Liver (tissue), 9 donors: ENCODE measurements around the gene FLT1. TPM values are rescaled to one million over a fixed set of nuclear protein-coding genes. Genes with fewer than 3 reads are reported as not detected.

Experiments
- DNase-seq: peaks from one replicate; pipeline ENCODE4 v3.0.0-alpha.2; 2017; ENCODE audit warnings: low spot score
- H3K27ac ChIP-seq, 2 donors: one replicate each; pipeline ENCODE4 v1.7.0; 2013; ENCODE audit warnings: inconsistent platforms in 2 of 2, low read length in 2 of 2, control low read depth in 1 of 2, low read depth in 1 of 2, mild to moderate bottlenecking in 1 of 2
- H3K27me3 ChIP-seq, 4 donors: one replicate each; pipeline versions ENCODE4 v1.6.1 to v1.7.0; 2013; ENCODE audit warnings: low read length in 3 of 4, inconsistent platforms in 1 of 4, mild to moderate bottlenecking in 1 of 4, moderate library complexity in 1 of 4; ENCODE audit not compliant: control insufficient read depth in 4 of 4, insufficient read depth in 4 of 4
- H3K36me3 ChIP-seq, 4 donors: one replicate each; pipeline versions ENCODE4 v1.6.1 to v1.7.0; 2013; ENCODE audit warnings: low read length in 3 of 4, mild to moderate bottlenecking in 3 of 4, low read depth in 1 of 4, moderate library complexity in 1 of 4; ENCODE audit not compliant: control insufficient read depth in 4 of 4, insufficient read depth in 3 of 4
- H3K4me1 ChIP-seq, 4 donors: one replicate each; pipeline versions ENCODE4 v1.6.1 to v1.7.0; 2013; ENCODE audit warnings: low read length in 3 of 4, mild to moderate bottlenecking in 3 of 4, moderate library complexity in 1 of 4; ENCODE audit not compliant: control insufficient read depth in 4 of 4, insufficient read depth in 4 of 4
- H3K4me3 ChIP-seq, 3 donors: one replicate each; pipeline versions ENCODE4 v1.6.1 to v1.7.0; 2013; ENCODE audit warnings: low read length in 3 of 3, control low read depth in 1 of 3, low read depth in 1 of 3, mild to moderate bottlenecking in 1 of 3
- H3K9ac ChIP-seq, 2 donors: one replicate each; pipeline ENCODE4 v1.7.0; 2013; ENCODE audit warnings: low read length in 2 of 2, mild to moderate bottlenecking in 2 of 2, moderate library complexity in 2 of 2, control low read depth in 1 of 2, low read depth in 1 of 2
- H3K9me3 ChIP-seq, 4 donors: one replicate each; pipeline versions ENCODE4 v1.6.1 to v1.7.0; 2013; ENCODE audit warnings: low read length in 3 of 4; ENCODE audit not compliant: control insufficient read depth in 4 of 4
- ATF3 ChIP-seq: IDR thresholded peaks from 2 replicates; pipeline ENCODE4 v1.6.1; 2016; ENCODE audit warnings: antibody characterized with exemption
- CTCF ChIP-seq: fragments of 150-350 bp; IDR thresholded peaks from 2 replicates; pipeline ENCODE4 v1.5.1; 2017; ENCODE audit warnings: improper control_type of control experiment, low read depth, low read length; ENCODE audit not compliant: missing input control
- EGR1 ChIP-seq, 2 donors: IDR thresholded peaks; 2 replicates each; pipeline ENCODE4 v1.6.1; 2016 to 2018; ENCODE audit warnings: antibody characterized with exemption in 2 of 2, low read depth in 2 of 2
- FOXA1 ChIP-seq: IDR thresholded peaks from 2 replicates; pipeline ENCODE4 v1.6.1; 2016; ENCODE audit warnings: antibody characterized with exemption
- GABPA ChIP-seq, 2 donors: IDR thresholded peaks in 1 of 2; conservative IDR thresholded peaks in 1 of 2; 2 replicates each; pipeline ENCODE4 v1.6.1; 2016; ENCODE audit warnings: antibody characterized with exemption in 2 of 2, mild to moderate bottlenecking in 1 of 2, moderate library complexity in 1 of 2
- HNF4A ChIP-seq, 2 donors: conservative IDR thresholded peaks; 2 replicates each; pipeline ENCODE4 v1.6.1; 2016; ENCODE audit warnings: antibody characterized with exemption in 2 of 2, mild to moderate bottlenecking in 2 of 2
- HNF4G ChIP-seq: IDR thresholded peaks from 2 replicates; pipeline ENCODE4 v1.6.1; 2016; ENCODE audit warnings: antibody characterized with exemption
- JUND ChIP-seq, 2 donors: IDR thresholded peaks; 2 replicates each; pipeline ENCODE4 v1.6.1; 2016; ENCODE audit warnings: antibody characterized with exemption in 2 of 2
- MAX ChIP-seq: IDR thresholded peaks from 2 replicates; pipeline ENCODE4 v1.6.1; 2016; ENCODE audit warnings: antibody characterized with exemption
- NR2F2 ChIP-seq: IDR thresholded peaks from 2 replicates; pipeline ENCODE4 v1.6.1; 2016; ENCODE audit warnings: antibody characterized with exemption
- RAD21 ChIP-seq, 2 donors: IDR thresholded peaks; 2 replicates each; pipeline ENCODE4 v1.6.1; 2016; ENCODE audit warnings: antibody characterized with exemption in 2 of 2, mild to moderate bottlenecking in 2 of 2
- RXRA ChIP-seq, 2 donors: IDR thresholded peaks; 2 replicates each; pipeline ENCODE4 v1.6.1; 2017 to 2018; ENCODE audit warnings: antibody characterized with exemption in 2 of 2, mild to moderate bottlenecking in 1 of 2
- SP1 ChIP-seq: IDR thresholded peaks from 2 replicates; pipeline ENCODE4 v1.6.1; 2018; ENCODE audit warnings: antibody characterized with exemption, mild to moderate bottlenecking
- TAF1 ChIP-seq: conservative IDR thresholded peaks from 2 replicates; pipeline ENCODE4 v1.6.1; 2016; ENCODE audit warnings: antibody characterized with exemption, mild to moderate bottlenecking
- YY1 ChIP-seq: IDR thresholded peaks from 2 replicates; pipeline ENCODE4 v1.6.1; 2016; ENCODE audit warnings: antibody characterized with exemption, mild to moderate bottlenecking
- ZBTB33 ChIP-seq: IDR thresholded peaks from 2 replicates; pipeline ENCODE4 v1.6.1; 2016; ENCODE audit warnings: antibody characterized with exemption
- WGBS: extraction: QIAGEN DNeasy Blood & Tissue Kit; methylation state at CpG from one replicate; pipeline ENCODE4 v1.1.7; 2013; 5-methylcytosine and 5-hydroxymethylcytosine counted together
- polyA plus RNA-seq, 2 donors: library from polyadenylated mRNA; stranded (reverse) in 1 of 2; unstranded in 1 of 2; fragments of 200-250 nt in 1 of 2; fragments of >200 nt in 1 of 2; fragmentation: Nextera tagmentation in 1 of 2; extraction: Ambion mirVana in 1 of 2; gene quantifications; one replicate each; pipeline versions ENCODE4 v1.2.1 to v1.2.3, GENCODE V29; 2013 to 2015
- total RNA-seq, 2 donors: library from RNA; depleted of rRNA; stranded (reverse); fragments of >200 nt; gene quantifications; one replicate each; pipeline ENCODE4 v1.2.3, GENCODE V29; 2014
- donor health status: healthy.
- donor health status: healthy.
- donor health status: healthy.
- donor health status: healthy.
- donor health status: healthy.

Gene FLT1
- total and polyA plus RNA-seq, 4 donors: 4.1 to 19.7 (median 9.3) TPM

- Histone ChIP-seq H3K27me3 (peaks cover 0 to 18% (median 9%) of the 10 kb centered on the region in 4 donors), H3K9me3 (no peaks in the 10 kb centered on the region), H3K36me3 (no peaks in the 10 kb centered on the region), H3K4me1 (peaks cover 7 to 11% (median 9%) of the 10 kb centered on the region in 4 donors), H3K9ac (no peak overlapping the region), H3K4me3 (no peak overlapping the region), H3K27ac (no peak overlapping the region)
- no peak for DNase-seq
- 40% methylated on average over 5 of the region's 5 CpGs for WGBS
- no peak for TF ChIP-seq MAX
- no peak for TF ChIP-seq ZBTB33
- TF ChIP-seq TAF1: no peak
- no peak for TF ChIP-seq ATF3
- TF ChIP-seq JUND (IDR thresholded peaks at IDR 0.05): no peak
- TF ChIP-seq NR2F2: no peak
- no peak for TF ChIP-seq GABPA (IDR thresholded peaks at IDR 0.05 in 1 of 2, conservative IDR thresholded peaks at IDR 0.05 in 1 of 2)
- TF ChIP-seq HNF4A (conservative IDR thresholded peaks at IDR 0.05): no peak
- TF ChIP-seq RAD21 (IDR thresholded peaks at IDR 0.05): no peak
- no peak for TF ChIP-seq RXRA (IDR thresholded peaks at IDR 0.05)
- TF ChIP-seq CTCF: no peak
- TF ChIP-seq HNF4G: no peak
- no peak for TF ChIP-seq FOXA1
- no peak for TF ChIP-seq EGR1 (IDR thresholded peaks at IDR 0.05; ENCODE audit: low read depth in 2 of 2)
These were observed 5.4 kb downstream of the FLT1 start for GRCh38 chr13:28489524-28489931.

GRCh38 chr13:28488376-28489005 lies 6.4 kb downstream of the FLT1 start:
- 71% methylated on average over 9 of the region's 9 CpGs for WGBS
- Histone ChIP-seq H3K4me1 (peaks cover 0 to 1% (median under 1%) of the 10 kb centered on the region in 4 donors), H3K27ac (no peak overlapping the region), H3K36me3 (no peaks in the 10 kb centered on the region), H3K9me3 (no peaks in the 10 kb centered on the region), H3K4me3 (no peak overlapping the region), H3K9ac (no peak overlapping the region), H3K27me3 (peaks cover 0 to 18% (median 4%) of the 10 kb centered on the region in 4 donors)
- TF ChIP-seq RAD21 (IDR thresholded peaks at IDR 0.05): no peak
- no peak for TF ChIP-seq YY1
- no peak for TF ChIP-seq JUND (IDR thresholded peaks at IDR 0.05)
- no peak for TF ChIP-seq SP1
- no peak for DNase-seq
